Measurements from ENCODE around the gene EPAS1. TPM values are rescaled to one million over a fixed set of nuclear protein-coding genes. Genes with fewer than 3 reads are reported as not detected.
A peak's percentile ranks its signal among the peaks of the same experiment; 100 is the strongest.

Gene EPAS1
- total RNA-seq, 1 experiment from 2014 or later, result 3.9 TPM

DNA sequence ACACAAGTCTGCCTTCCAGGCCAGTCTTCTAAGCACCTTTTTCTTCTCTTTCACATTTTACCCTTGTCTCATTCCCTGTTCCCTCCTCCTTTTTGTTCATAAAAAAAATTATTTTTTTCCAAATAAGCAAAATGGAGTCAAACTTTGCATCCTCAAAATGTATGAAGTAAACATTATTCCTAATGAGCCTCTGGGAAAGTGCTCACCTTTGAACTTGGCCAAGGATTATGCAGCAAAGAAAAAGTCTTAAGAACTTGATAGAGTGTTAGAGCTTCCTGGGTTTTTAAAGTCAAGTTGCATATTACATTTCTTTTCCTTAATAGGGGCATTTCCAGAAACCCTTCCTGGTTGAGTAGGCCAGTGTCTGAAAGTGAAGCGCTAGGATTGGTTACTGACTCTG lies 31.6 kb downstream of the EPAS1 start:
- in situ Hi-C loops (cut with HindIII; ENCODE audit: low pct_unique_long_range_greater_than_20kb, low sequenced_read_pairs), result no loop called here
- DNase-seq (ENCODE audit: low read depth, low spot score), result no peak

DNA sequence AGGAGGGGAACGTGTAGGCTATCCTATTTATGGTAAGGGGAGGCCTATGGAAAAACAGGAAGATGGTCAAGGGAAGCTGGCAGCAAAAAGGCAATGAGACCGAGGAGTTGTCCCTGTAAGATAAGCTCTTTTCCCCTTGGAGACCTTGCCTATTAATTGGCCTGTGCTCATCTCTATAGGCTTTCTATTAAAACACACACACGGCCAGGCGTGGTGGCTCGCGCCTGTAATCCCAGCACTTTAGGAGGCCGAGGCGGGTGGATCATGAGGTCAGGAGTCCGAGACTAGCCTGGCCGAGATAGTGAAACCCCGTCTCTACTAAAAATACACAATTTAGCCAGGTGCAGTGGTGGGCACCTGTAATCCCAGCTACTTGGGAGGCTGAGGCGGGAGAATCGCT lies 32.1 kb downstream of the EPAS1 start:
- in situ Hi-C loops (cut with HindIII; ENCODE audit: low pct_unique_long_range_greater_than_20kb, low sequenced_read_pairs), result no loop called here
- DNase-seq (ENCODE audit: low read depth, low spot score), result no peak

DNA sequence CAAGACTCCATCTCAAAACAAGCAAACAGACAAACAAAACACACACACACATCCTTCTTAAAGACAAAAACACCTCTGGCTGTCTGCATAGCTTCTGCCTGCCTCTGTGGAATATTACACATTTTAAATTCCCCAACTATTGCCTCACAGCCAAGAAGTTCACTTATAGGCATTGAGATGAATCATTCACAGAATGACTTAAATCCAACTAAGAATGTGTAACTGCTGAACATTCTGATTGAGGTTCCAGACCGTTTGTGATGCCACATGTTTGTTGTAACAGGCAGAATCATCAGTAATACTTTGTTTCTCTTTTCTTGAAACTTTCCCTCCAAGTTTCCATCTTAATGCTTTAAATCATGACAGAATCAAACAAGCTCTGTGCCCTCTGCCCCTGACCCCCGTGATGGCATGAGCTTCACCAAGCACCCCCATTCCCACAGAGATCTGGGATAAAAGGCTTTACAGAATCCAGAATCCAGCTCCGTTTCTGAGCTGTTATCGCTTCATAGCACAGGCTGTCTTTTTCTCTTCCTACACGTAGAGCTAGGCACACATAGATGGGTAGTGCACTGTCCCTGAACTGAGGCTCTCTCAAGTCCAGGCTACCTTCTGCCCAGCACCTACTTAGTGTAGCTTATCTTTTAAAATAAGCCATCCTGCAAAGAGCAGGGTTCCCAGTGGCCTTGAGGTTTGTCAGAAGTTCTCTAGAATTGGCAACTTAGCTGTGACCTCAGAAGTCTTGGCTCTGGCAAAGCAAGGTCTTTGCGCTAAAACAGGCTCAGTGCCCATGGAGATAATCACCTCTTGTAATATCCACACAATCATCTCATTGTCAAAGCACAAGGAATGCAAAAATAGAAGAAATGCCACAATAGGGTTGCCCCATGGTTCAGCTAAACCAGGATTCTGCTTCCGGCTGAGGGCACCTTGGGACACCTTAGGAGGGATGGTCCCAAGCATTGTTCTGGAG lies 32.9 kb downstream of the EPAS1 start:
- in situ Hi-C loops (cut with HindIII; ENCODE audit: low pct_unique_long_range_greater_than_20kb, low sequenced_read_pairs), result no loop called here
- DNase-seq (ENCODE audit: low read depth, low spot score), result peak; percentile 91

DNA sequence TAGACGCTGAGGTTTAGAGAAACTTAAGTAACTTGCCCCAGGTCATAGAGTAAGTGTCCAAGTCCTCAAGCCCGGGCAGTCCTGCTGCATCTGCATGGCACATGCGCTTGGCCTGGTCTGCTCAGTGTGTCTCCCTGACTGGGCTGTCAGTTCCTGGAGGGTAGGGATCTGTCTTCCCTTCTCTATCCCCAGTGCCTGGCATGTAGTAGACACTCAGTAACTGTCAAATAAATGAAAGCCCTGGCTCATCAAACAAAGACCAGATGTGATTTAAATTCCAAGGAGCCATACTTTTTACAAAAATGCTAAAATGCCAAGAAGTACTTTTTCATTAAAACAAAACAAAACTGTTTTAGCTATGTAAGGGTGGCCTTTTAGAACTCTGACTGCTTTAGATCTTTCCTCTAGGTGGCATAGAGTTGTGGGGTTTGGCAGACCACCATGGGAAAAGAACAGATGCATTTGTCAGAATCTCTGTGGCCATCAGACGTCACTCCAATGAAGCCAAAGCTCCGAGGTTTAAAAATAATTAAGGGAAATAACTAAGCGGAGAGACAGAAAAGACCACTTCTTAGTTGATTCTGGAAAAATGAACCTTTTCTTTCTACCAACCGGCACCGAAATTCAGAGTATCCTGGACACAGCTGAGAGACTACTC lies 34.0 kb downstream of the EPAS1 start:
- no peak for DNase-seq (ENCODE audit: low read depth, low spot score)
- in situ Hi-C loops (cut with HindIII; ENCODE audit: low pct_unique_long_range_greater_than_20kb, low sequenced_read_pairs), result no loop called here

DNA sequence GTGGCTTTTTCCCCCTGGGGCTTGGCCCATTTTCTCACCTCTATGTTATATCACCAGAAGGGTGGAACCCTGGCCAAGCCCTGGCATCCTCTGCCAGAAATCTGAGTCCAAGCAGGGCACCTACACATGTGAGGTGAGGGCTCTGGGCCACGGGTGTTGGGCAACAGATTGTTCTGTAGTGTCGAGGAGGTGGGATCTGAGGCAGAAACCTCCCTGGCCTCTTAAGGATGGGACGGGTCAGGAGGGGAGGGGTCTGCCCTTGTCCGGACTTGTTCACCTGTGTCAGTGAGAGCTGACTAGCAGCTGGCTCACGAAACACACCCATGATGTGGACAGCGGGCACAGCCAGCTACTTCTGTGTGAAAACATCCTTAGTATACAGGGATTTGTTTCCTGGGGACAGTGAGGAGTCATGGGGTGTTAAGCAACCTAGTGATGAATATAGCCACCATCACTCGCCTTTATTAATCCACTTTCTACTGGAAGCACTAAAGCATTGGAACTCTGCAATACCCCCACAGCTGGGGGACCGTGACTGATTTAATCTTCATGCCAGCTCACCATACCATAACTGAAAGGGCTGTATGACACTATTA lies 35.6 kb downstream of the EPAS1 start:
- in situ Hi-C loops (cut with HindIII; ENCODE audit: low pct_unique_long_range_greater_than_20kb, low sequenced_read_pairs), result no loop called here
- DNase-seq (ENCODE audit: low read depth, low spot score), result no peak

DNA sequence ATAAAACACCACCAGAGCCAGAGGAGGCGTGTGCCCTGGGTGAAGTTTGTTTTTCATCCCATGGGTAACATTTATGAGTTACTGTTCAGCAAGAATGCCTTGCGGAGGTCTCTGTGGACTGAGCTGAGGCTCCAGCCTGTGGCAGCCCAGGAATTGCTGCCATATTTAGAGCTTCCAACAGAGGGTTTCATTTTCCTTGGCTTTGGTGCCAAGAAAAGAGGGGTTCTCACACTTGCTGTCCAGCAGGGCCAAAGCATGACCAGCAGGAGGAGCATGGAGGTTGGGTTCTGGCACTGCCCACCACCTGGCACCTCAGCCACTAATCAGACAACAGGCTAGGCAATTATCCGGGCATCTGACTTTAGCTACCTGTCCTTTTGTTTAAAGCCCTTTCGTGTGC lies 36.7 kb downstream of the EPAS1 start:
- in situ Hi-C loops (cut with HindIII; ENCODE audit: low pct_unique_long_range_greater_than_20kb, low sequenced_read_pairs), result no loop called here

DNA sequence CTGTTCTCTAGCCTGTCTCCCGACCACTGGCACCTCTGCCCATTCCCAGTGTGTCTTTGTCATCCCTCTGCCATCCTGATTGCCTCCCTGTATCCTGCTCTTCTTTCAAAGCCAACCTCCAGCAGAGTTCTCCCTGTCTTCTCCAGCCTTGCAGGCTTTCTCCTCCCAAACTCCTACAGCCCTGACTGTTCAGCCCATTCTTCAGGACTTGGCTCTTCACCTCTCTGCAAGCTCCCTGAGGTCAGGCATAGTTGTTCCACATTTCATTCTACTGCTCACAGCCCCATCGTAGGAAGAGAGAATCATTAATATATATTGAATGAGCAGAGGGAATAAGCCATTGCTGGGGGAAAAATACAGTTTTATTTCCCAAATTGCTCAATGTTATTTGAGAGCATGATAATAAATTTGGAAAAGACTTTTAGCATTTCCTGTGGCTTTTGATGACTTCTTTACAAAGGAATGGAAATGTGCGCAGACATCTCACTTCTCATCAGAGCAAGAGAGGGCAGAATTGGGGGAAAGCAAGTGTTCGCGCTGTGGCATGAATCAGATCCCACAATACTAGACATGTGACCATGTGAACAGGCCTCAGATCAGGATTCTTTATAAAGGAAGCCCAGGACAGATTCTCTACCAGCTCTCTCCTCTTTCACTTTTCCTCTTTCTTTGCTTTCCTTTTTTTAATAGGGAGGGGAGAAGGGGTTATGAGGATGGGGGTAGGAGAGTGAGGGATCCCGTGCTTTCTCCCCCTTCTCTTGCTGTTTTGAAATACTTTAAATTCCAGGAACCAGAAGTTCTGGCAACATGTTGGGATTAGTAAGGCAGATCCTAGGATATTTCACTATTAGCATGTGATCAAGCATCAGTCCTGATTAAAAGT lies 37.4 kb downstream of the EPAS1 start:
- no peak for DNase-seq (ENCODE audit: low read depth, low spot score)
- in situ Hi-C loops (cut with HindIII; ENCODE audit: low pct_unique_long_range_greater_than_20kb, low sequenced_read_pairs), result no loop called here

More for the DNA sequence above, 36.7 kb downstream of the EPAS1 start:
- peak; percentile 56 for DNase-seq (ENCODE audit: low read depth, low spot score)

DNA sequence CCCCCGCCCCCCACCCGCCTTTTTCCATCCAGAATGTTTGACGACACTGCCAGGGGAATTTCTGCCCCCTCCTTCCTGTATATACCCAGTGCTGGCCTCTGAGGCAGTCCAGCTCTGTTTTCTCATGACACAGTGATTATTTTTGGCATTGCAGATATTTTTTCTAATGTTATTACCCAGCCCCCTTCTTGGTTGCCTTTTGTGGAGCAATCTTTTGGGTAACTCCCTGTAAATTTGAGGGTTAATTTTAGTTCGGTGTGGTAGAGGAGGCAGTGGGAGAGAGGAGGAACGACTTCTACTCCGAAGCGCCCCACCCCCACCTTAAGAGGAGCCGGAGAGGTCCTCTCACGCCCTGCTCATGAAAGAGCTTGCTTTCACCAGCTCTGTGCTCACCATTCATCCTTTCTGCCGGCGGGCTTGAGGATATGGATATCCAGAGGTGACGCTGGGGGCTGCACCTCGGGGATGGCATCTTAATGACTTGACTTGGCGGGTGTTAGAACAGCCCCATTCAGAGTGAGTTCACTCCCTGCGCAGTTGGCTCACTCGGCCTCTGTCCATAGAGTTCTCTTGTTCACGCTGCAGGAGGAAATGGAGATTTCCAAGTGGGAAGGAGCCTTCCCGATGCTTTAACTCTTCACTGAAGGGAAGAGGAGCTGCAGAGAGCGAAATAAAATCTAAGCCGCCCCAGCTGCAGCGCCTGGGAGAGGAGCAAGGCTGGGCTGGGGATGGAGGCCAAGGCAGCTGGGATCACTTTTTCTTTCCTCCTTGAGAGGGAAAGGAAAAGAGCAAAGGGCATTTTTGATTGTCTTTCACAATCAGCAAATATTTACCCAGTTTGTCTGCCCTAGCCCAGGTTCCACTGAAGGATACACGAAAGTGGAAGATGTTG lies 38.4 kb downstream of the EPAS1 start:
- DNase-seq (ENCODE audit: low read depth, low spot score), result no peak
- in situ Hi-C loops (cut with HindIII; ENCODE audit: low pct_unique_long_range_greater_than_20kb, low sequenced_read_pairs), result no loop called here

DNA sequence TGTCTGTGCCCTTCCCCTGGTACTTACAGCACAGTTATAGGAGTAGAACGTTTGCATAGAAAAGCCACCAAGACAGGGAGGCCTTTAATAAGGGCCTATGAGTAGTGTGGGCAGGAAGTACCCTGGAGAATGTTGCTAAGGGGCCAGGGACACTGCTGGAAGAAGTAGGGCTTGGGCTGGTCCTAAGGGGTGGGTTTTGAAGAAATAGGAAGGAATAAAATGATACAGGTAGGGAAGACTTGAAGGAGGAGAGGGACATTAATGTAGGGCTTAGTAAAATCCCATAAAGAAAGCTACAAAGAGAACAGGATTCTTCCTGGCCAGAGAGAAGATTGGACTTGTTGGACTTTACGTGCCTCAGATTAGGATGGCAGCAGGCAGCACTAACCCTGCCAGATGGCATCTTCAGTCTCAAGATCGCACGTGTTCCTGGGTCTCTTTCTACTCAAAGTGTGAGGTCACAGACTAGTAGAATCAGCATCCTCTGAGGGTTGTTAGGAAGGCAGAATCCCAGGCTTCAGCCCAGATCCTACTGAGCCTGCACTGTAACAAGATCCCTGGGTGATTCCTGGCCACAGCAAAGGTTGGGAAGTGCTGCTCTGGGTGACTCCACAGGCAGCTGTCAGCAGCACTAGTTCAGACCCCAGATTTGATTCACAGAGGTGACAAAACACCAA lies 39.2 kb downstream of the EPAS1 start:
- in situ Hi-C loops (cut with HindIII; ENCODE audit: low pct_unique_long_range_greater_than_20kb, low sequenced_read_pairs), result no loop called here

DNA sequence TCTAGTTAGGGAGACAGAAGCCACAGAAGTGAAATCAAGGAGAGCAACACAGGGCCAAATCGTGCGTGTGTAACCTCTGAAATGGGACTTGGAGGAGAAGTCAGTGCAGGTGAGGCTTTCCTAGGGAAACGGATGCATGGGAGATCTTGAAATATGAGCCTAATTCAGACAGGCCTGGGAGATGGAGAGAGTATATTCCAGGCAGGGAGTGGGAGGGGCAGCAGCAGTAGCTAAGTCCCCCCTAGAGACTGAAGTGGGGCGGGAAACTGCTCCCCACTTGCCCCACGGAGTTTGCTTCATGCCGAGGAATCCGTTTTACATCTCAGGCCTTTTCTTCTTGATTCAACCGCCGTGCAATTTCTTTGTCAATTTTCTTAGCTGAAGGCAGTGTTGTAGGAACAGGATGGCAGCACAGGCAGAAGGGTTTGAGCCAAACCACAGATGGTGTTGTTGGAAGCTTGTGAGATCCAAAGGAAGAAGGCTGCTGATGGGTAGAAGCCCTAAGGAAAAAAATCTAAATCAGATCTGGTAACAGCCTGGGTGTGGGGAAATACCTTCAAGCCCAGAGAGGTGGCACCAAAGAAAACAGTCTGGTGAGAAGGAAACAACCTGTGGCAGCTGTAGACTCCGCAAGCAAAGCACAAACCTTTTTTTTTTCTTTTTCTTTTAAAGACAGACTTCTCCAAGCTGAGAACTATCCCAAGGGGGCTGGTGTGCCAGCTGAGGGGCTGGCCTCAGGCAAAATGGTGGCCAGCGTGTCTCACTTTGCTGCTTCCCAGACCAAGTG lies 40.2 kb downstream of the EPAS1 start:
- DNase-seq (ENCODE audit: low read depth, low spot score), result no peak
- in situ Hi-C loops (cut with HindIII; ENCODE audit: low pct_unique_long_range_greater_than_20kb, low sequenced_read_pairs), result no loop called here

More for the DNA sequence above, 39.2 kb downstream of the EPAS1 start:
- DNase-seq (ENCODE audit: low read depth, low spot score), result no peak

DNA sequence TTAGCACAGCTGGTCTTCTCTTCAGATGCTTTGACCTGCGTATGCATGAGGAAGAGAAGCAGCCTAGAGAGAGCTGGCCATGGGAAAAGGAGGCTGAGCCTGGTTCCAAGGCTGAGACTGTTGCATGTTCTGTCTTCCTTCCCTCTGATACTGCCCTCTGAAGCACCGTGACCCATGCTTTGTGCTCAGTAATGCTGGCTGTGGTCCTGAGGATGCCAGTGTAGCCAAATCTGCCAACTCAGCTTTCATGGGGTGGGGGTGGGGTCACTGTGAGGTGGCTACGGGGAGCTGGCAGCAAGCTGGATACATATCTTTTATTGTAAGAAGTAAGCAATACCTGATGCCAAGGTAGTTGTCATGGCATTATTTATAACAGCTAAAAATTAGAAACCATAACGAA lies 41.5 kb downstream of the EPAS1 start:
- no peak for DNase-seq (ENCODE audit: low read depth, low spot score)
- in situ Hi-C loops (cut with HindIII; ENCODE audit: low pct_unique_long_range_greater_than_20kb, low sequenced_read_pairs), result no loop called here

DNA sequence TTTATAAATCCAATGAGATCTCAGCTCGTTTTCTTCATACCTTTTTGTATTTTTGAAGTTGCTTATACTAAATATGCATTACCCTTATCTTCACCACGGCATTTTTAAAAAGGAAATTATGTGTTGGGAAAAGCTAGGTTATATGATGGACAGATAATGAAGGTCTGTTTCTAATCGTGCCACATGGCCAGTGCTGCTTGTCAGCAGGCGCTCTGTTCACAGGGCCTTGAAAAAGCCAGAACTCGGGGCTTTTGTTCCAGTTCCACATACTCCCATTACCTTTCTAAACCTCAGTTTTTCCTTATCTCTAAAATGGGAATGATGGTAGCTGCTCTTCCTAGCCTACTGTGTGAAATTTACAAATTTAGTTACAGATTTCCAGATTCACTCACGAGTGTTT lies 42.0 kb downstream of the EPAS1 start:
- in situ Hi-C loops (cut with HindIII; ENCODE audit: low pct_unique_long_range_greater_than_20kb, low sequenced_read_pairs), result no loop called here
- no peak for DNase-seq (ENCODE audit: low read depth, low spot score)

DNA sequence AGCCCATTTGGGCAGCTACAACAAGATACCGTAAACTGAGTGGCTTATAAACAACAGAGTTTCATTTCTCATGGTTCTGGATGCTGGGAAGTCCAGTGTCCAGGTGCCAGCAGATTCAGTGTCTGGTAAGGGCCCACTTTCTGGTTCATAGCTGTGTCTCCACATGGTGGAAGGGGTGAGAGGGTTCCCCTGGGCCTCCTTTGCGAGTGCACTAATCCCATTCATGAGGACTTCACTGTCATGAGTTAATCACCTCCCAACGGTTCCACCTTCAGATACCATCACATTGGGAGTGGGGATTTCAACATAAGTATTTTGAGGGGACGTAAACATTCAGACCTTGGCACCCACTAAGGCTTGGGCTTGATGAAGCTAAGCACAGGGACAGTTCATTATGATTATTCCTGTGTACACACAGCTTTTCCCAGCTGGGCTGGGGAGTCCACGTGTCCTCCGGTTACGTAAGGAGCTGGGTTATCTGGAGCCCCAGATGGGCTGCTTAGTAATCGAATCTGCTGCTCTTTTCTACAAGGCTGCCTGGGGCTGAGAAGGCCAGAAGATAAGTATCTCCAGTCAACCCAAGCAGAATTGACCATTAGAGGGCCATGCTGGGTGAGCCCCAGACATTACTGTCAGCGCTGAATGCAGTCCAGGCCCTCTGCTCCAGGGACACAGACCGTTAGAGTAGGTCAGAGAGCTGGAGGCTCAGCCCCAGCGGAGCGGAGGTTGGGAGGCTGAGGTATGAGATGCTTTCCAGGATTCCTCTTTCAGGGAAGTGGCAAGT lies 42.7 kb downstream of the EPAS1 start:
- no peak for DNase-seq (ENCODE audit: low read depth, low spot score)
- in situ Hi-C loops (cut with HindIII; ENCODE audit: low pct_unique_long_range_greater_than_20kb, low sequenced_read_pairs), result no loop called here

DNA sequence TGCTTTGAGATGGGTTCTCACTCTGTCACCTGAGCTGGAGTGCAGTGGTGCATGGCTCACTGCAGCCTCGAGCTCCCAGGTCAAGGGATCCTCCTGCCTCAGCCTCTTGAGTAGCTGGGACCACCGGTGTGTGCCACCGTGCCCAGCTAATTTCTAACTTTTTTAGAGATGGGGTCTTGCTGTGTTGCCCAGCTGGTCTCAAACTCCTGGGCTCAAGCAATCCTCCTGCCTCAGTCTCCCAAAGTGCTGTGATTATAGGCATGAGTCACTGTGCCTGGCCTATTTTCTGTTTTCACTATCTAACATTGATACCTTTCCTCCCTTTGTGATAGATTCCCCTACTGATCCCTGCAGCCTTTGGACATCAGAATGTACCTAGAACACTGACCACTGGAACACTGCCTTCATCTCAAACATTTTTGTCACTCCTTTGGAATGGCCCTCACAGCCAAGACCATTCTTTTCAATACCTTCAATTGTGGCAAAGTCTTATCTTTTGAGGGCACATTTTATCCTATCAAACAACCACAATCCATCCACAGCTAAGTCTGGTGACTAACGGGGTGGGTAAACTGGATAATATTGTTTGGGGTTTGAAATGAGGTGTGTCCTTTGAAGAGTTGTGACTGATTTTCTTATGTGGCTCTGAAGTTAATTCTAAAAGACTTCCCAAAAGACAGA lies 43.7 kb downstream of the EPAS1 start:
- in situ Hi-C loops (cut with HindIII; ENCODE audit: low pct_unique_long_range_greater_than_20kb, low sequenced_read_pairs), result no loop called here
- DNase-seq (ENCODE audit: low read depth, low spot score), result no peak

All from SK-MEL-5 (cell line).